CD14-positive monocyte (primary cell): Measurements from ENCODE around the gene JAKMIP2. TPM values are rescaled to one million over a fixed set of nuclear protein-coding genes. Genes with fewer than 3 reads are reported as not detected.

Experiments used
- DNase-seq, 3 donors: peaks; one replicate each; pipeline ENCODE4 v3.0.0-alpha.2; 2011 to 2022
- H2AFZ ChIP-seq: 2 replicates; pipeline ENCODE4 v1.6.0; 2012; ENCODE audit warnings: mild to moderate bottlenecking, low read depth, low read length, inconsistent platforms; ENCODE audit not compliant: insufficient read depth, poor library complexity, severe bottlenecking
- H3K27ac ChIP-seq, 2 donors: 1 replicate in 1 of 2; 2 replicates in 1 of 2; pipeline ENCODE4 v1.5.1; 2012 to 2013; ENCODE audit warnings: low read length in 2 of 2, control low read depth in 1 of 2, inconsistent platforms in 1 of 2, low read depth in 1 of 2, mild to moderate bottlenecking in 1 of 2
- H3K27me3 ChIP-seq, 2 donors: one replicate each; pipeline versions ENCODE4 v1.6.0 to v1.6.1; 2011 to 2013; ENCODE audit warnings: low read length in 2 of 2; ENCODE audit not compliant: control insufficient read depth in 2 of 2, insufficient read depth in 2 of 2
- H3K36me3 ChIP-seq, 2 donors: replicated peaks in 1 of 2; 1 replicate in 1 of 2; 2 replicates in 1 of 2; pipeline versions ENCODE4 v1.5.1 to v1.6.1; 2012 to 2013; ENCODE audit warnings: low read length in 2 of 2, control low read depth in 1 of 2, inconsistent platforms in 1 of 2, mild to moderate bottlenecking in 1 of 2; ENCODE audit not compliant: insufficient read depth in 2 of 2, control insufficient read depth in 1 of 2
- H3K4me1 ChIP-seq, 2 donors: 1 replicate in 1 of 2; 2 replicates in 1 of 2; pipeline versions ENCODE4 v1.5.1 to v1.6.1; 2012 to 2013; ENCODE audit warnings: low read length in 2 of 2, control low read depth in 1 of 2, inconsistent platforms in 1 of 2, mild to moderate bottlenecking in 1 of 2, moderate library complexity in 1 of 2; ENCODE audit not compliant: insufficient read depth in 2 of 2, control insufficient read depth in 1 of 2
- H3K4me2 ChIP-seq: replicated peaks from 2 replicates; pipeline ENCODE3; 2012; ENCODE audit warnings: low read length, moderate library complexity, mild to moderate bottlenecking; ENCODE audit not compliant: poor library complexity, severe bottlenecking; ENCODE audit errors: extremely low read depth
- H3K4me3 ChIP-seq, 3 experiments: fragments of 200-600 bp in 1 of 3; sonication (generic) in 1 of 3; replicated peaks in 1 of 3; 1 replicate in 2 of 3; 2 replicates in 1 of 3; pipeline ENCODE4 v1.5.1; 2011 to 2013; ENCODE audit warnings: low read length in 3 of 3, mild to moderate bottlenecking in 3 of 3, control low read depth in 2 of 3, low read depth in 2 of 3, inconsistent platforms in 1 of 3, moderate library complexity in 1 of 3
- H3K79me2 ChIP-seq: 2 replicates; pipeline ENCODE4 v1.6.0; 2012; ENCODE audit warnings: mild to moderate bottlenecking, control low read depth, inconsistent platforms, low read length, moderate library complexity; ENCODE audit not compliant: insufficient read depth
- H3K9ac ChIP-seq: 2 replicates; pipeline ENCODE4 v1.6.0; 2017; ENCODE audit warnings: low read length, mild to moderate bottlenecking; ENCODE audit not compliant: insufficient read depth, poor library complexity, severe bottlenecking
- H3K9me3 ChIP-seq, 2 donors: replicated peaks in 1 of 2; 1 replicate in 1 of 2; 2 replicates in 1 of 2; pipeline versions ENCODE4 v1.5.1 to v1.6.1; 2012 to 2013; ENCODE audit warnings: low read length in 2 of 2, control low read depth in 1 of 2; ENCODE audit not compliant: control insufficient read depth in 1 of 2, insufficient read depth in 1 of 2
- H4K20me1 ChIP-seq: 2 replicates; pipeline ENCODE4 v1.6.0; 2012; ENCODE audit warnings: mild to moderate bottlenecking, low read length, control low read depth, moderate library complexity; ENCODE audit not compliant: insufficient read depth
- H3K27ac Mint-ChIP-seq, 7 donors: one replicate each; pipeline ENCODE4 v1.8.0; 2020; ENCODE audit warnings: mild to moderate bottlenecking in 7 of 7, mixed read lengths in 7 of 7, moderate library complexity in 6 of 7, inconsistent platforms in 2 of 7
- H3K27me3 Mint-ChIP-seq, 3 donors: one replicate each; pipeline ENCODE4 v1.8.0; 2021 to 2022; ENCODE audit warnings: low read depth in 3 of 3, mild to moderate bottlenecking in 3 of 3, mixed read lengths in 3 of 3, moderate library complexity in 3 of 3, inconsistent platforms in 1 of 3
- H3K36me3 Mint-ChIP-seq, 2 donors: one replicate each; pipeline ENCODE4 v1.8.0; 2020; ENCODE audit warnings: mixed read lengths in 2 of 2, inconsistent platforms in 1 of 2, mild to moderate bottlenecking in 1 of 2
- H3K4me1 Mint-ChIP-seq: one replicate; pipeline ENCODE4 v1.8.0; 2020; ENCODE audit warnings: mild to moderate bottlenecking, mixed read lengths
- H3K4me3 Mint-ChIP-seq, 2 donors: one replicate each; pipeline ENCODE4 v1.8.0; 2020; ENCODE audit warnings: mild to moderate bottlenecking in 2 of 2, mixed read lengths in 2 of 2, moderate library complexity in 1 of 2
- H3K9me3 Mint-ChIP-seq, 7 donors: one replicate each; pipeline ENCODE4 v1.8.0; 2020 to 2022; ENCODE audit warnings: mixed read lengths in 7 of 7, mild to moderate bottlenecking in 6 of 7, moderate library complexity in 6 of 7, inconsistent platforms in 2 of 7
- CTCF ChIP-seq: fragments of 200-600 bp; IDR thresholded peaks from one replicate; pipeline ENCODE4 v1.8.0; 2022; ENCODE audit warnings: antibody characterized with exemption, mild to moderate bottlenecking
- WGBS: methylation state at CpG from one replicate; pipeline ENCODE4 v1.1.5; 2013; ENCODE audit warnings: missing lambda C conversion rate; ENCODE audit not compliant: insufficient coverage; 5-methylcytosine and 5-hydroxymethylcytosine counted together
- intact Hi-C, 2 donors: fragments of 100-400 bp; cut with micrococcal nuclease; formaldehyde crosslinking; loops; one replicate each; pipeline versions ENCODE4 v1.15.0 to v1.15.1; 2023
- polyA plus RNA-seq, 3 donors: library from polyadenylated mRNA; depleted of rRNA in 1 of 3; unstranded in 2 of 3; stranded (reverse) in 1 of 3; fragments of 300-500 nt in 2 of 3; fragments of >200 nt in 1 of 3; fragmentation: Illumina TruSeq in 2 of 3; gene quantifications; 1 replicate in 2 of 3; 2 replicates in 1 of 3; pipeline ENCODE4 v1.2.3, GENCODE V29; 2012 to 2021

Gene JAKMIP2
- polyA plus RNA-seq, 3 donors: 0.02 TPM; not detected in 2

GRCh38 chr5:147613359-147613758 lies 169.2 kb downstream of the JAKMIP2 start:
- no peaks in the 10 kb centered on the region for H3K36me3 Mint-ChIP-seq
- no peak overlapping the region for H3K27ac ChIP-seq
- no peaks in the 10 kb centered on the region for H3K4me1 ChIP-seq
- no peaks in the 10 kb centered on the region for H4K20me1 ChIP-seq
- TF ChIP-seq CTCF: no peak
- H3K9me3 Mint-ChIP-seq: peaks cover 0 to 4% (median 2%) of the 10 kb centered on the region in 7 donors
- no peak overlapping the region for H2AFZ ChIP-seq
- no peaks in the 10 kb centered on the region for H3K27me3 ChIP-seq
- no peaks in the 10 kb centered on the region for H3K79me2 ChIP-seq
- DNase-seq: no peak
- H3K4me3 Mint-ChIP-seq: no peak overlapping the region
- H3K9ac ChIP-seq: no peak overlapping the region
- no peak overlapping the region for H3K4me3 ChIP-seq
- no peak overlapping the region for H3K27ac Mint-ChIP-seq
- WGBS: no CpG with 5 or more reads among the region's 1 CpG
- H3K36me3 ChIP-seq: no peaks in the 10 kb centered on the region
- no peak overlapping the region for H3K4me2 ChIP-seq
- peaks cover 0 to 2% (median 2%) of the 10 kb centered on the region in 3 donors for H3K27me3 Mint-ChIP-seq
- no peaks in the 10 kb centered on the region for H3K4me1 Mint-ChIP-seq
- intact Hi-C loops: no loop called here
- H3K9me3 ChIP-seq: no peaks in the 10 kb centered on the region

- H4K20me1 ChIP-seq: no peaks in the 10 kb centered on the region
- Mint-ChIP-seq H3K9me3 (peaks cover 0 to 8% (median 3%) of the 10 kb centered on the region in 7 donors), H3K4me1 (no peaks in the 10 kb centered on the region), H3K4me3 (no peak overlapping the region), H3K27ac (no peak overlapping the region), H3K36me3 (no peaks in the 10 kb centered on the region), H3K27me3 (peaks cover 0 to 2% (median 2%) of the 10 kb centered on the region in 3 donors)
- no peak overlapping the region for H3K4me2 ChIP-seq
- no peaks in the 10 kb centered on the region for H3K79me2 ChIP-seq
- TF ChIP-seq CTCF: no peak
- H3K27me3 ChIP-seq: no peaks in the 10 kb centered on the region
- no peak overlapping the region for H3K4me3 ChIP-seq
- no peak for DNase-seq
- H3K9ac ChIP-seq: no peak overlapping the region
- H3K27ac ChIP-seq: no peak overlapping the region
- no peaks in the 10 kb centered on the region for H3K9me3 ChIP-seq
- no peaks in the 10 kb centered on the region for H3K4me1 ChIP-seq
- no peaks in the 10 kb centered on the region for H3K36me3 ChIP-seq
- intact Hi-C loops: no loop called here
- WGBS: 88% methylated on average over 4 of the region's 4 CpGs
- no peak overlapping the region for H2AFZ ChIP-seq
Measured at GRCh38 chr5:147611483-147611882, 171.0 kb downstream of the JAKMIP2 start.
